DMS53 (cell line): Measurements from ENCODE around the gene ERC1.

ENCODE experiments used
- DNase-seq: peaks from one replicate; lab custom pipeline; 2025; lab: John Stamatoyannopoulos, UW

The ERC1 gene

GRCh38 chr12:1391722-1392121 is 400.7 kb downstream of the ERC1 start:
- peak; percentile 77 for DNase-seq

GRCh38 chr12:1395421-1395955 is 404.5 kb downstream of the ERC1 start:
- no peak for DNase-seq

DNA sequence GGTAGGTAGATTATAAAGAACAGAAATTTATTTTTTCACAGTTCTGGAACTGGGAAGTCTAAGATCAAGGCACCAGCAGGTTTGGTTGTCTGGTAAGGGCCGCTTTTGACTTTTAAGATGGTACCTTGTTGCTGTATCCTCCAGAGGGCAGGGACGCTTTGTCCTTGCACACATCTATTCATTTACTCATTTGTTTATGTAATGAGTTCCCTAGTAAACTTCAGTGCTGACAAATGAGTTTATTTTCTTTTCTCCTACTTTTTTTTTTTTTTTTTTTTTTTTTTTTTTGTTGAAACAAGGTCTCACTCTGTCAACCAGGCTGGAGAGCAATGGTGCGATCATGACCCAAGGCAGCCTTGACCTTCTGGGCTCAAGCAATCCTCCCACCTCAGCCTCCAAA is 407.6 kb downstream of the ERC1 start:
- no peak for DNase-seq

GRCh38 chr12:1401891-1402290 is 410.9 kb downstream of the ERC1 start:
- no peak for DNase-seq

DNA sequence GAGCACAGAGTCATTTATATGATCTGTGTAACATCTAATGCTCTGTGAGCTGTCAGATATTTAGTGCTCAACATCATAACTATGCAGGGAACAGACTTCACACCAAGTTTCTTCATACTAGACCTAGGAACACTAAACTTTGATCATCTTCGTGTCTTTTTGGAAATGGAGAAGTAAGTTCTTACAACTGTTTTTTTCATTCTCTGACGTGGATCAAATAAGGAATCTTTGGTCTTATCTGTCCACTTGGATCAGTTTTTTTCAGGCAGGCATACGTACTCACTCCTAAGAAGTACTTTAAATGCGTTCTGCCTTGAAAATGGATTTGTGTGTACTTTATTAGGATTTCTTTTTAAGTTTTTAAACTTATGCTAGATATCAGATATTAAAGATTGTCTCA is 412.4 kb downstream of the ERC1 start:
- no peak for DNase-seq

GRCh38 chr12:1405619-1406018 is 414.6 kb downstream of the ERC1 start:
- DNase-seq = no peak

DNA sequence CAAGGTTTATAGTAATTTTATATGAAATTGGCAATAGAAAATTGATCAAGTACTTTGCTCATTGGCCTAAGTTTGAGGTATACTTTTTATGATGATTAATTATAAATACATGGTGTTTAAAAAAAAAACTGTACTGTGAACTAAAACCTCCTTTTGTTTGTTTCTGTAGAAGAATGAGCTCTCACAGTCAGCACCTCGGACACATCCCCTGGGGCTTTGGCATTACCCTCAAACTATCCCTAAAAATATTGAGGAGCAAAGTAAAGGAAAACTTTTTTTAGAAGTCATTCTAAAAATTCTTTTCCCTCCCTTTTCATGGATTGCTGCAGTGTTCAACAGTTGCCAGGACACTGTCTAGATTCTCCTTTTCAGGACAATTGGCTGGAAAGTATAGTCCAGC is 419.8 kb downstream of the ERC1 start:
- DNase-seq = no peak

DNA sequence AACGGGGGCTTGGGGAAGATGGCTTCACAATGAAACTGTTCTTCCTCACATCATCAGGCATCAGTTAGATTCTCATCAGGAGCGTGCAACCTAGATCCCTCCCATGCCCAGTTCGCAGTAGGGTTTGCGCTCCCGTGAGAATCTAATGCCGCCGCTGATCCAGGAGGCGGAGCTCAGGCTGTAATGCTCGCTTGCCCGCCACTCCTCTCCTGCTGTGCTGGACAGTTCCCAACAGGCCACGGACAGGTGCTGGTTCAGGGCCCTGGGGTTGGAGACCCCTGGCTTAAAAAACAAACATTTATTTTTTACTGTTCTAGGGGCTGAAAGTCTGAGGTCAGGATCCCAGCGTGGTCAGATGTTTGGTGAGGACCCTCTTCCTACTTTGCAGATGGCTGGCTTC is 422.9 kb downstream of the ERC1 start:
- no peak for DNase-seq

DNA sequence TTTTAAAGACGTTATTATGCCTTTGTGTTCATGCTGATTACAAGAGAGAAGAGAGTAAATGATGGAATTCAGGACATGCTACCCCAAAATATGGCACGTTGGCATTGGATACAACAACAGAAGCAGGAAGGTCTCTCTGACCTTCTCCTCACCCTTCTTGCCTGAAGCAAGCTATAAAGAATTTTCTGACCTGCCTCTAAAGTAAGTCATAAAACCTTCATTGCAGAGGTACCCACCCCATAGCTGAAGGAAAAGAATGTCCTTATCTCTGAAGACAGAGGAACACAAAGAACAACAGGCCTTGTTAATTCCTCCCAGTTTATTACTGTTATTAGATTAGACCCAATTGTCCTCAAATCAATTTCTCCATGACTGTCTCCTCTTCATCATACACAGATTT is 427.1 kb downstream of the ERC1 start:
- no peak for DNase-seq

DNA sequence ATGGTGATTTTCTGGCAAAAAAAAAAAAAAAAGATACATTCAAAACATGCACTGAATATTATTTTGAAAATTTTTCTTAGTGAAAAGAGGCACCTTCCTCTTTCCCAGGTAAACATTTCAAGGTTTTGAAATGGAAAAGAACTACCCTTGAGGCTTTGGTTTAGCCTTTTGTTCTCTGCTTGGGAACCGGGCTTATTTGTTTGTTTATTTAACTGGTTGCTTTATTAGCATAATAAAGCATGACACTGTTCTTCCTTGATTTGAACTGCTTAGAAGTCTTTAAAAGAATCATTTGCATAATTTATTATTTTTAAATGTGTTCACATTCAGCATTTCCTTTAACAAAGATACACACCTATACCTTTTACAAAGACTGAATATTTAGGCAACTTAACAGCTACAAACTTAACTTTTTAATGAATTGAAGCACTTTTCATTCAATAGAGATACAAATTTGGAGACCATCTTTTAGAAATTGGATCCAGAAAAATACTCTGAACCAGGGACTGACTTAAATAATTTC is 428.9 kb downstream of the ERC1 start:
- DNase-seq = no peak

DNA sequence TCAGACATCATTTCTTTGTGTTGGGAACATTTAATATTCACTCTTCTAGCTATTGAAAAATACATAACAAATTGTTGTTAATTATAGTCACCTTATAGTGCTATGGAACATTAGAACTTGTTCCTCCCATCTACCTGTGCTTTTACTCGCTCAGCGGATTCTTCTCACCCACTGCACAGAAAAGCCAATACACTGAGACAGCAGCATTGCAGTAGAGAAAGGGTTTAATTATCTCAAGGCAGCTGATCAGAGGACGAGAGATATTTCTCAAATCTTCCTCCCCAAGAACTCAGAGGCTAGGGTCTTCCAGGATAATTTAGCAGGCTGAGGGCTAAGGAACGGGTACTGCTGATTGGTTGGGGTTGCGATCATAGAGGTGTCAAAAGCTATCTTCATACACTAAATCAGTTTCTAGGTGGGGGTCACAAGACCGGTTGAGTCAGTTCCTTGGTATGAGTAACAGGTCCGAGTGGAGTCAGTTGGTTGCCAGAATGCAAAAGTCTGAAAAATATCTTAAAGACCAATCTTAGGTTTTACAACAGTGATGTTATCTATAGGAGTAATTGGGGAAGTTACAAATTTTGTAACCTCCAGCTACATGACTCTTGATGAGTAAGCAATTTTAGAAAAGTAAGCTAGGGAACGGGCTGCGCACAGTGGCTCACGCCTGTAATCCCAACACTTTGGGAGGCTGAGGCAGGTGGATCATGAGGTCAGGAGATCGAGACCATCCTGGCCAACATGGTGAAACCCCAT is 430.2 kb downstream of the ERC1 start:
- DNase-seq = no peak

DNA sequence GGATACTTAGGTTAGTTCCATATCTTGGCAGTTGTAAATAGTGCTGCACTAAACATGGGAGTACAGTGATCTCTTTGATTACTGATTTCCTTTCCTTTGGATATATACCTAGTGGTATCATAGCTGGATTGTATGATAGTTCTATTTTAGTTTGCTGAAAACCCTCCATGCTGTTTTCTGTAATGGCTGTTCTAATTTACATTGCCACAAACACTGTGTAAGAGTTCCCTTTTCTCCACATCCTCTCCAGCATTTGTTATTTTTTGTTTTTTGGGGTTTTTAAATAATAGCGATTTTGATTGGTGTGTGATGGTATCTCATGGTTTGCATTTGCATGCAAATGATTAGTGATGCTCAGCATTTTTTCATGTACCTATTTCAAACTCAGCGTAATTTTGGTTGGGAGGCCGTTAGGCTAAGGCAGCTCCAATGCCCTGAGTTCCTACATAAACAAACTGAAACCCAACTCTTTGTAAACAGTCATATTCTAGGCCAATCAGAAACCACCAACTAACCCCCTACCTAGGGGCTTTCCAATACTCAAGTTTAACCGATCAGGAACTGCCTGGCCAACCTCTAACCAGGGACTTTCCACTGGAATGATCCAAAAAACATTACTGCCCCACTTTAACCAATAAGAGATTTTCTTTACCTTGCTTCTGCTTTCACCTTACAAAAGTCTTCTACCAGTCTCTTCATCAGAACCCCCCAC is 431.7 kb downstream of the ERC1 start:
- peak; percentile 23 for DNase-seq

- DNase-seq = no peak
Measured at GRCh38 chr12:1424674-1425395, 433.8 kb downstream of the ERC1 start.

DNA sequence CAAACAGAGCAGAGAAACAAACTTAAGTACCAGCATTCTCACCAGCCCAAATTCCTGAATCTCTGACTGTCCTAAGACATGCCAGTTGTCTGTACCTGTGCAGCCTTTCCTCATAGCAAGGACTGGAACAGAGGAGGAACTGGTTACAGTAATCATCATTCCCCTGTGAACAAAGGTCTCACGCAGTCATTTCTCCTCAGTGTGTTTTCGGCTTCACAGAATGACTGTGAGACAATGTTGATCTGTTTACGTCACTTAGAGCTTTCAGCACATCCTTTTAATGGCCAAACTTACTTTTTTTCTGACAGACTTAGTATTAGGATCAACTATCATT is 434.3 kb downstream of the ERC1 start:
- no peak for DNase-seq

DNA sequence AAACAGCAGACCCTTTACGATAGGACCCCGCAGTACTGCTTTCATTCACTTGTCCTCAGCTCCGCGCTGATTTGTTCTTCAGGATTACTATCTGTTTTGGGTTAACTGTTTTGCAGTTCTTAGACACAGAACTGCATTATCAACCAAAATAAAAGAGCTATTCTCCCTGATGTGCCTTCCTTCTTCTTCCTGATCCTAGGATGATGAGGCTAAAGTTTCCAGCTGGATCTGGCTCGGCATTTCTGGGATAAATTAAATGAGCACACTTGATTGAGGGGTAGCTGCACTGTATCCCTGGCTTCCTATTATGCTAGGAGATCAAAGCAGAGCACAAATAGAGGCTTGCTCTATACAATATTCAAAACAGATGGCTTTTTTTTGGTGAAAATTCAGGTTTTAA is 437.6 kb downstream of the ERC1 start:
- no peak for DNase-seq

GRCh38 chr12:1429980-1430379 is 439.0 kb downstream of the ERC1 start:
- no peak for DNase-seq

GRCh38 chr12:1434296-1434955 is 443.4 kb downstream of the ERC1 start:
- no peak for DNase-seq

DNA sequence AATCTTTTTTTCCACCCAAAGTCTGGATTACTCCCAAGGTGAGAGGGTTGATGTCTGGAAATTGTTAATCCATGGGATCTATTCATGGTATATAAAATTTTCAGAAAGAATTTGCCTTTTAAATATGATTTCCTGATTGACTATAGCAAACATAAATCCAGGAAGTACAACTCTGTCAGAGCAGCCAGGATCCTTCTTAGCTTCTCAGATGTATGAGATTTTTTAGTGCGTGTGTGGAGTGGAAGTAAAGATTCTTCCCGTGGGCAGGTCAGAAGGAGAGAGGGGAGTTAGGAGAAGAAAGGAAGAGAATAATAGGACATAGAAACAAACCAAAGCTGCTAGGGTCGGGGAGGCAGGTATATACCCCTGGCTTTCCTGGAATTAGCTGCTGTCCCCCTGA is 444.0 kb downstream of the ERC1 start:
- DNase-seq = no peak

DNA sequence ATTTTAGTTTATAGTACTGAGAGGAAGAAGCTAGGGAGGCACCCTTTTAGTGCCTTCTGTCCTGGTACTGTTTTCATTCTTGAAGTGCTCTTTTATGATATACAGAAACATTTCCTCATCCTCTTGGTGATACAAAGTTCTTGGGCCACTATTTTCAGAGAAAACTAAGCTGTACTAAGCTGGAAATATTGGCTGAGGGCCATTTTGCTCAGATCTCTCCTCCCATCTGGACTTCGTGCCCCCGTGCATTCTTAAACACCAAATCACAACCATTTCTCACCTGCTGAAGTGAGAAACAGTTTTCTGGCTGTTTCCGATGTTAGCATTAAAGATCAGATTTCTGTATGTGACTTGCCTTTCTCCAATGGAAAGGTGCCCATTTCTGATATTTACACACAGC is 444.4 kb downstream of the ERC1 start:
- DNase-seq = no peak

DNA sequence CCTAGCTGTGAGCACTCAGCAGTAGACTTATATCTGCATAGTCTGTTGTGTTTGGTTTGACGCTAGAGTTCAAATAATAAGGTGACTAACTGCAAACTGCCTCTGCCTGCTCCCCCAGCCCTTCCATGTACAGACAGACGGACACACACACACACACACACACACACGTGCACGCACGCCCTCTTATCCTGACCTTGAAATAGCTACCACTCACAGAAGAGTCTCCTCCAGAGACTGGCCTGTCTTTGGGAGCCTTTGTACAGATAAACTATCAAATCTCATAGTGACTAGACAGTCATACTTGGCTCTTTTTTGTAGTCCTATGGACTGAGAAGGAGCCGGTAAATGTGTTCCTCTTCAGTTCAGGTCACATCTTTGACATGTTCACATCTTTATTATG is 445.0 kb downstream of the ERC1 start:
- DNase-seq = no peak

- no peak for DNase-seq
Measured at GRCh38 chr12:1436981-1437380, 446.0 kb downstream of the ERC1 start.

GRCh38 chr12:1439201-1439600 is 448.2 kb downstream of the ERC1 start:
- no peak for DNase-seq
